Left colon (tissue), 2 donors: Measurements from ENCODE around the gene GPALPP1. TPM values are rescaled to one million over a fixed set of nuclear protein-coding genes. Genes with fewer than 3 reads are reported as not detected.
"Not testable (repeated sequence)": the region's sequence is repeated elsewhere in the genome, so short reads cannot be mapped to it uniquely, and the experiment has no call there.

Experiments
- ATAC-seq: fragments of 200-7000 bp; cut with Tn5 transposase; one replicate; pipeline ENCODE4 v1.9.1; 2020; ENCODE audit warnings: mild to moderate bottlenecking, moderate library complexity
- DNase-seq, 2 donors: peaks; one replicate each; pipeline ENCODE4 v3.0.0-alpha.2; 2020
- intact Hi-C, 2 donors: fragments of 100-400 bp; cut with DNase I in 1 of 2; cut with micrococcal nuclease in 1 of 2; formaldehyde crosslinking; loops; one replicate each; pipeline versions ENCODE4 v1.11.2 to v1.14.0; 2022; cut with DNase I, micrococcal nuclease
- long read RNA-seq: library from polyadenylated mRNA; unstranded; transcript quantifications from one replicate; pipeline ENCODE4 v2.0.0, GENCODE V29; 2021
- total RNA-seq, 2 donors: library from RNA; stranded (reverse); fragmentation: NEBNext Ultra II Directional; extraction: Animal tissue kit (Norgen Biotek cat#: 25700); gene quantifications; one replicate each; pipeline ENCODE4 v1.2.1, GENCODE V29; 2021
- donor health status: DM: no; HTN: no; CAD: no.
- donor health status: DM: yes; HTN: yes; CAD: no.

Gene GPALPP1, protein sequence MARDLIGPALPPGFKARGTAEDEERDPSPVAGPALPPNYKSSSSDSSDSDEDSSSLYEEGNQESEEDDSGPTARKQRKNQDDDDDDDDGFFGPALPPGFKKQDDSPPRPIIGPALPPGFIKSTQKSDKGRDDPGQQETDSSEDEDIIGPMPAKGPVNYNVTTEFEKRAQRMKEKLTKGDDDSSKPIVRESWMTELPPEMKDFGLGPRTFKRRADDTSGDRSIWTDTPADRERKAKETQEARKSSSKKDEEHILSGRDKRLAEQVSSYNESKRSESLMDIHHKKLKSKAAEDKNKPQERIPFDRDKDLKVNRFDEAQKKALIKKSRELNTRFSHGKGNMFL
- 10 to 100 TPM; 15.7 to 17.2 TPM for total RNA-seq
- long read RNA-seq, partial matches to known transcripts: 6 of 10 reads
- long read RNA-seq, other reads (novel, unspliced or antisense): 1 of 10 reads

DNA sequence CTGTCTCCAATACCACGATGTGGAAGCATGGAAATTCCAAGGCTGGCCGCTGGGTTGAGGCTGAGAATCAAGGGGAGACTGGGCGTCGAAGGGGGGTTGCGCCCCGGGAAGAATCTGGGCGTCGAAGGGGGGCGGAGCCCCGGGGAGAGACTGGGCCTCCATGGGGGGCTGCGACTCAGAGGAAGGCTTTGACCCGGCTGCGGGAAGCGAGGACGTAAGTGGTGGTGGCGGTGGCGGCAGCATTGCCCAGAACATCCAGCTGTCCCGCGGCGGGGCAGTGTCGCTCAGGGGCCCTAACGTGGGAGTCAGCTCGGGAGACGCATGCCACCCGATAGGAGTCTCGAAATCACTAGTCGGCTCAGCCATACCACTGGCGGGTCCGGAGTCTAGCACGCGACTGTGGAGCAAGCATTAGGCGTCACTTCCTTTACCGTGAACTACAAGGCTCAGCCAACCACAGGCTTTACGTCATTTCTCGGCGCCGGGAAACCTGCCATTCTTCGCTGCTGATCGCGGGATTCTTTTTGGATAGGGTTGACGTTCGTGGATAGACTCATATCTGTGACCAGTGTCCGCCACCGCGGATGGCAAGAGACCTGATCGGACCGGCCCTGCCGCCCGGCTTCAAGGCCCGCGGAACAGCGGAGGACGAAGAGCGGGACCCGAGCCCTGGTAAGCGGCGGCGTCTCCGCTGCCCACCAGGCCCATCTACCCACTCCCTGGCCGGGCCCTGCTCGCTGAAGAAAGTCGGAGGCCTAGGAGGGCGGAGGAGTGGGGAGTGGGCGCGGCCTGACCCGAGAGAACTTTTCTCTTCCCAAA, at the start of gene GPALPP1, which contains the start of gene NUFIP1:
Gene GPALPP1 (plus strand): TSS at position 468 of the 819 bp plus-strand sequence. CDS start 117 bp downstream, at position 585.
Gene NUFIP1 (minus strand): TSS at position 401 of the 819 bp plus-strand sequence. CDS start 35 bp downstream, at position 366.
- peak; percentile 99 for ATAC-seq
- intact Hi-C loops: no loop called here

DNA sequence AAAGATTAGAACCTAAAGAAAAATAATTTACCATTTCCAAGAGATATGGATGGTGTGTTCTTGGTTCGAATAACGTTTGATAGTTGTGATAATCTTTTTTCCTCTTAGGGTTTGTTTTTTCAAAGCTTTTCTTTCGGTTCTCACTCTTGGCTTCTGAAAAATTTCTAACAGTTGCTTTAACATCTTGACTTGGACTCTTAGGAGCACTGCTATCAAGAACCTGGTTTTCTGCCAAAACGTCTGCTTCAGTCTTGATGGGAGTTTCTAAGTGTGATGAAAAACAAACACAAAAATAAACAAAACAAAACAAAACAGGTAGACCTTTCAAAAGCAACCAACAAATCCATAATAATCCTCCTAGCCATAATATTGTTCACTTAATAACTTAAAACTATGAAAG, 45.9 kb upstream of the GPALPP1 start:
- ATAC-seq, DNase-seq, intact Hi-C loops: not testable (repeated sequence)

More for the DNA sequence above, at the start of gene GPALPP1, which contains the start of gene NUFIP1:
- peak; percentile 92 to 96 for DNase-seq

DNA sequence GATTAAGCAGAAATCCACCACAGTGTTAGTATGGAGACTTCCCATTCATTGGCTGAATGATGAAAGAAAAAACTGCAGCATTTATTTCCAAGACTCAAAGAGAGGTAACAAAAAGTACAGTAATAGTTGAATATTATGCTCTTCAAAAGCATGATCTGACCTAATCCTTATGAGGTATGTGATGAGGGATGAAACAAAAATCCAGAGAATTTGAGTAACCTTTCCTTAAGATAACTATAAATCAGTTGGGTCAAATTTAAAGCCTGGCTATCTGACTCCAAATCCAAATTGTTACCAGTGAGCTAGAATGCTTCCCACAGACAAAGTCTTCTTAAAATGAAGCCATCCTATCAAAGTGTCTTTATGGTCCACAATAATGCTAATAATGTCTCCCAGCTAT, 38.2 kb upstream of the GPALPP1 start:
- no peak for DNase-seq
- no peak for ATAC-seq
- intact Hi-C loops: no loop called here

DNA sequence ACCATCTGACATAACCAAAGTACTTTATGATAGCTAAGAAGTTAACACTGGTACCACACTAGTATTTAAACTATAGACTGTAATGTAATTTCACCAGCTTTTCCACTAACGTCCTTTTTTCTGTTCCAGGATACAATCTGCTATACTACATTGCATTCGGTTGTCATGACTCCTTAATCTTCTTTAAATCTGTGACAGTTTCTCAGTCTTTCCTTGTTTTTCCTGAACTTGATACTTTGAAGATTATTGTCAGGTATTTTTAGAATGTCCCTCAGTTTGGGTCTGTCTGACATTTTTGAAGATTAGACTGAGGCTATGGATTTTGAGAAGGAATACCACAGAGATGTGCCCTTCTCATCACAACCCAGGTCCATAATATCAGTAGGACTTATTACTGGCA, 36.7 kb upstream of the GPALPP1 start:
- ATAC-seq: no peak
- intact Hi-C loops: no loop called here
- DNase-seq: no peak

GRCh38 chr13:44954224-44954623, 35.1 kb upstream of the GPALPP1 start:
- DNase-seq (no peak), ATAC-seq (no peak)
- intact Hi-C loops: no loop called here

DNA sequence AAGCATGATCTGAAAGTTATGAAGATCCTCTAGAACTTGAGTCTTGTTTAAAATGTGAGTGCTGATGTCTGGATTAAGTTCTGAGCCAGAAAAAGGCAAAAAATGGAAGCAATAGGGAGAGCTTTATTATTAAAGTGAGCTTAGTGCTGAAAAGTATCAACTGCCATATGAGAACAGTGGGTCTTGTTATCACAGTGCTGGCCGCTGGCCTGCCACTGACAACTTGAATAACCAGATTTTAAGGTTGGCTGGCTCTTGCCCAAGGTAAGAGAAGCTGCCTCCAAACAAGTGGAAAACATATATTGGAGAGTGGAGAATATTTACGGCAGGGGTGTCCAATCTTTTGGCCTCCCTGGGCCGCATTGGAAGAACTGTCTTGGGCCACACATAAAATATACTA, 33.9 kb upstream of the GPALPP1 start:
- no peak for DNase-seq
- intact Hi-C loops: no loop called here

GRCh38 chr13:44961997-44962396, 27.3 kb upstream of the GPALPP1 start:
- no peak for ATAC-seq
- no peak for DNase-seq
- intact Hi-C loops: no loop called here

More for the DNA sequence above, 33.9 kb upstream of the GPALPP1 start:
- no peak for ATAC-seq

DNA sequence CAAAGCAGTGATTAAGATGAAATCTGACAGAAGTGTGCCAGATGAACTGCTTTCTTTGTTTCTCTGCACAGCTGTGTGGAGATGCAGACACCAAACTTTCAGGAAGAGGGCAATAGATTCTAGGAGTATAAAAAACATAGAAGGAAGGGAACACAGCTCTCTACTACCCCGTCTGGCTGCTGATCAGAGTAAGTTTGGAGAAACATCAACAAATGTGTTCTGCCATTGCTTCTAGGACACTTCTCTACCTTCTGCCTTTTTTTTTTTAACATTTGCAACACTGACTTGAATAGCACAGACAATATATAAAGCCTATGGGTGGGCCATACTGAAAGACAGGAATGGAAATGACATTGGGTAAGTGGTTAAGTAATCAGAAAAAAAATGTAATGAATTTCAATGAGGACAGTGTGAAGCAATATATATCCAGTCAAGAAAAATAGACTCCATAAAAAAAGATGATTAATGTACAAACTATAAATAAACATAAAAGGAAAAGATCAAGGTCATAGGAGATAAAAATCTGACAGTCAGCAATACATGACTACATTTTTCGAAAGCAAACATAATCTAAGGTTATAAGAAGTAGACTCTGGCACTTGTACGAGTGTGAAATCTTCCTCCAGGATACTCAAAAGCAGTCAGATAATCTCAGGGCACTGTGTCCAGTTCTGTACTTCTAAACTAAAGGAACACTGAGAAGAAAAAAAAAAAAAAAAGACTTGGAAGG, 21.5 kb upstream of the GPALPP1 start:
- intact Hi-C loops: no loop called here
- ATAC-seq (peak; percentile 64), DNase-seq (no peak)

- DNase-seq: no peak
- ATAC-seq: no peak
- intact Hi-C loops: no loop called here
These were observed 20.9 kb upstream of the GPALPP1 start for GRCh38 chr13:44968434-44968815.

- peak; percentile 69 for ATAC-seq
- no peak for DNase-seq
- intact Hi-C loops: loop anchor here in 1 of 2 donors (5.0 to 10.0 kb wide), 2 partner anchors 488 to 1065 kb away; no protein-coding TSS in a partner anchor
These were observed 19.5 kb upstream of the GPALPP1 start for GRCh38 chr13:44969551-44970484.

GRCh38 chr13:44971656-44972595, 17.4 kb upstream of the GPALPP1 start:
- ATAC-seq (peak; percentile 27), DNase-seq (no peak)
- intact Hi-C loops: loop anchor here in 1 of 2 donors (5.0 to 10.0 kb wide), 2 partner anchors 490 to 1067 kb away; no protein-coding TSS in a partner anchor

- DNase-seq: no peak
- intact Hi-C loops: loop anchor here in 1 of 2 donors (5.0 to 10.0 kb wide), 2 partner anchors 491 to 1068 kb away; no protein-coding TSS in a partner anchor
These were observed 16.3 kb upstream of the GPALPP1 start for GRCh38 chr13:44972956-44973581.

DNA sequence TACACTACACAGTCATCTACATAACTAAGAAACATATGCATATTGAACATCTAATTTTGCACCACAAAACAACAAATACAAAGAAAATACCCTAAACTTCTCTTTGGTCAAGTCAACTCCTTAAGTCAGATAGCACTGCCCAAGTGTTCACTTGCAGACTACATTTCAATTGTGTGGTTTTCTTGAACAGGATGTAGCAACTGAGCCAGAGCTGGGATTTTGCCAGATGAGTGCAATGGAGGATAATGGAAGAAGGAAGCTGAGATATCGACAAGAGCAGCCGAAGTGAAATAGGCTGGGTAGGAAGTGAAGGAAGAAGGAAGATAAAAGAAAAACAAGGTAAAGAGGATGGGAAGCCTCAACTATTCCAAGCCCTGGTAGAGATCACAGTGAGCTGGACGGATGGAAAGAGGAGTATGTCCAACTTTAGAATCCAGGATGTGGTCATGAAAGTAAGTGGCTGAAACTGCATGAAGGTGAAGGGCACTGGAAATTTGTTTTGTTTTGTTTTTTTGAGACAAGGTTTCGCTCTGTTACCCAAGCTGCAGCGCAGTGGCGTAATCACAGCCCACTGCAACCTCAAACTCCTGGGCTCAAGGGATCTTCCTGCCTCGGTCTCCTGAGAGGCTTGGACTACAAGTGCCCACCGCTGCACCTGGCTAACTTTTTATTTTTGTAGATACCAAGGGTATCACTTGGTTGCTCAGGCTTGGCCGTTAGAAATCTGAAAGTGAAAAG, 15.1 kb upstream of the GPALPP1 start:
- peak in 1 of 2 donors; percentile 22 for DNase-seq
- ATAC-seq: peak; percentile 16
- intact Hi-C loops: loop anchor here in 1 of 2 donors (5.0 to 10.0 kb wide), 2 partner anchors 492 to 1069 kb away; no protein-coding TSS in a partner anchor

More at GRCh38 chr13:44972956-44973581, 16.3 kb upstream of the GPALPP1 start:
- no peak for ATAC-seq

DNA sequence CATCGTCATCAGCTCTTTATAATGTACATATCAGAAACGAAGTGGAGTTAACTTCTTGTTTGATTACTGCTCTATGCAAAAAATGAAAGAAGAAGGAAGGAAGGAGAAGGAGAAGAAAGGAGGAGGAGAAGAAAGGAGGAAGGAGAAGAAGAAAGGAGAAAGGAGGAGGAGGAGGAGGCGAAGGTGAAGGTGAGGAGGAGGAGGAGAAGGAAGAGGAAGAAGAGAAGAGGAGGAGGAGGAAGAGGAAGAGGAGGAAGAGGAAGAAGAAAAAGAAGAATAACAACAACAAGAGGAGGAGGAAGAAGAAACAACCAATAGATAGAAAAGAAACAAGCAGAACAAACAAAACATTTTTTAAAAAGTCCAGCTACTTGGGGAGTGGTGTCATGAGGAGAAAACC, 13.1 kb upstream of the GPALPP1 start:
- intact Hi-C loops: loop anchor here in 1 of 2 donors (10.0 kb wide), 1 partner anchor 1071 kb away; no protein-coding TSS in a partner anchor
- no peak for ATAC-seq
- no peak for DNase-seq

DNA sequence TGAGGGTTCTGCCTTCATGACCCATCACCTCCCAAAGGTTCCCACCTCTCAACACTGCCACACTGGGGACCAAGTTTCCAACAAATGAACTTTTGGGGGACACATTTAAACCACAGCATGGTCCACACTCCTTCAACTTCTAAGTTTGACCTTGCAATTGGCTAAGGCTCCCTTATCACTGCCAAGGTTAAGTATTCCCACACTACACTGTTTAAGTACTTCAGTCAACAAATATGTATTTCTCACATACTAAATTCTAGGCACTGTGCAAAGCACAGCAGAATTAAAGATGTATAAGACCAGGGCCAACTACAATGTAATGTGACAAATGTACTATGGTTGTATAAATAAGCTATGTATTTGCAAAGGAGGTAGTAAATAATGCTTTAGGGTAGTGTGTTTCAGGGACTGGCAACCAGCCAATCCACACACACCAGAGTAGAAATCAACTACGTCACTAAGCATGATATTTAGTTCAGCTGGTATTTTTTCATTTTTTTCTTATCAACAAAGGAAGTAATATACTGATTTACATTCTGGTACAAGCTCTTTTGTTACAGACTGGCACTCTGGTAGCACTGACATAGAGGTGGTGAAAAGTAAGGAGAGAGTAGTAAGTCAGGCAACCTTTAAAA, 12.3 kb upstream of the GPALPP1 start:
- DNase-seq (no peak), ATAC-seq (no peak)
- intact Hi-C loops: loop anchor here in 1 of 2 donors (10.0 kb wide), 1 partner anchor 1072 kb away; no protein-coding TSS in a partner anchor
